Keratinocyte (primary cell): Measurements from ENCODE around the gene MYO1E.

ENCODE experiments used
- CTCF ChIP-seq, 3 experiments: IDR thresholded peaks in 1 of 3; conservative IDR thresholded peaks in 1 of 3; optimal IDR thresholded peaks in 1 of 3; 2 replicates in 2 of 3; 3 replicates in 1 of 3; pipeline versions ENCODE3 to v1.5.1; 2011; ENCODE audit warnings: low read length in 3 of 3, mild to moderate bottlenecking in 3 of 3, moderate library complexity in 2 of 3, control low read depth in 1 of 3, inconsistent platforms in 1 of 3; ENCODE audit not compliant: insufficient read depth in 2 of 3; ENCODE audit errors: extremely low read depth in 1 of 3
- EZH2 ChIP-seq: IDR thresholded peaks from one replicate; pipeline ENCODE4 v1.6.1; 2012; ENCODE audit warnings: inconsistent platforms, mild to moderate bottlenecking, low read length, moderate library complexity

DNA sequence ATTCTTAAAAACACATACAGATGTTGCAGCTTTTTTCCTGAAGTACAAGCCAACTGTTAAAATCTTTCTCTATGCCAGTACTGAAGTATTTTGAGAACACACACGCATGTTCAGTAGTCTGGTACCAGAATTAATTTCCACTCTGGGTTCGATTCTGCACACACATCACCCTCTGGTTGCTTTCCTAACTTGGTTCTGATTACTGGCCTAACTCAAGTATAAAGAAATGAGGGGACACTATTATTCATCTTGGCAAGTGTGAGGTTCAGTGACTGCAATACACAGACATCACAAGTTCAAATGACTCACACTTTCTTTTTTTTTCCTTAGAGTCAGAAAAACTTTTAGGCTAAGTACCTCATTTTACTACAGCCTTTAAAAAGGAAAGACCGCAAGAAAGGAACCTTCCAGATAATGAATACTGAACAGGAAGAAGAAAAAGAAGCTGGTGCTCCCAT, 203.4 kb downstream of the MYO1E start:
- TF ChIP-seq CTCF (optimal IDR thresholded peaks at IDR 0.05 in 1 of 3, IDR thresholded peaks at IDR 0.05 in 1 of 3, conservative IDR thresholded peaks at IDR 0.05 in 1 of 3; ENCODE audit: extremely low read depth in 1 of 3, insufficient read depth in 2 of 3, low read length in 3 of 3) (no peak), EZH2 (no peak)
